ENCODE measurements around the gene DMD.

The DMD gene

GRCh38 chrX:32933548-32933947 lies 277.8 kb downstream of the DMD start:
- H3K4me1 ChIP-seq (ENCODE audit: control extremely low read depth in 1 of 4, control insufficient read depth in 4 of 4, insufficient read depth in 4 of 4, low read length in 3 of 4) = no peaks in the 10 kb centered on the region
- WGBS (ENCODE audit: insufficient coverage) = 81% methylated on average over 4 of the region's 5 CpGs
- H3K27me3 ChIP-seq (replicated peaks in 2 of 5; ENCODE audit: control insufficient read depth in 4 of 5, insufficient read depth in 5 of 5, low read length in 4 of 5) = no peaks in the 10 kb centered on the region
- DNase-seq = no peak
- ChIA-PET CTCF (no interaction called here), POLR2A (no interaction called here)
- no peak overlapping the region for H3K4me3 ChIP-seq (ENCODE audit: control insufficient read depth in 1 of 7, extremely low read depth in 1 of 7, insufficient read depth in 4 of 7, low read depth in 2 of 7, low read length in 6 of 7)
- H3K27ac ChIP-seq (ENCODE audit: insufficient read depth in 1 of 2, low read depth in 1 of 2, low read length in 2 of 2, poor library complexity in 1 of 2, severe bottlenecking in 2 of 2) = no peak overlapping the region
- no peaks in the 10 kb centered on the region for H3K9me3 ChIP-seq (ENCODE audit: control extremely low read depth in 1 of 5, control insufficient read depth in 4 of 5, insufficient read depth in 2 of 5, low read depth in 1 of 5, low read length in 4 of 5)
- no peaks in the 10 kb centered on the region for H3K36me3 ChIP-seq (ENCODE audit: control insufficient read depth in 4 of 4, insufficient read depth in 4 of 4, low read length in 3 of 4)

- no peaks in the 10 kb centered on the region for H3K4me1 ChIP-seq (ENCODE audit: control extremely low read depth in 1 of 4, control insufficient read depth in 4 of 4, insufficient read depth in 4 of 4, low read length in 3 of 4)
- 96% methylated on average over 3 of the region's 4 CpGs for WGBS (ENCODE audit: insufficient coverage)
- POLR2A ChIA-PET = no interaction called here
- H3K36me3 ChIP-seq (ENCODE audit: control insufficient read depth in 4 of 4, insufficient read depth in 4 of 4, low read length in 3 of 4) = no peaks in the 10 kb centered on the region
- H3K9me3 ChIP-seq (ENCODE audit: control extremely low read depth in 1 of 5, control insufficient read depth in 4 of 5, insufficient read depth in 2 of 5, low read depth in 1 of 5, low read length in 4 of 5) = no peaks in the 10 kb centered on the region
- no peak for DNase-seq
- H3K27me3 ChIP-seq (replicated peaks in 2 of 5; ENCODE audit: control insufficient read depth in 4 of 5, insufficient read depth in 5 of 5, low read length in 4 of 5) = no peaks in the 10 kb centered on the region
- CTCF ChIA-PET = no interaction called here
- H3K4me3 ChIP-seq (ENCODE audit: control insufficient read depth in 1 of 7, extremely low read depth in 1 of 7, insufficient read depth in 4 of 7, low read depth in 2 of 7, low read length in 6 of 7) = no peak overlapping the region
- H3K27ac ChIP-seq (ENCODE audit: insufficient read depth in 1 of 2, low read depth in 1 of 2, low read length in 2 of 2, poor library complexity in 1 of 2, severe bottlenecking in 2 of 2) = no peak overlapping the region
These were observed 282.3 kb downstream of the DMD start for GRCh38 chrX:32929040-32929439.

- Histone ChIP-seq H3K27ac (ENCODE audit: insufficient read depth in 1 of 2, low read depth in 1 of 2, low read length in 2 of 2, poor library complexity in 1 of 2, severe bottlenecking in 2 of 2) (no peak overlapping the region), H3K27me3 (replicated peaks in 2 of 5; ENCODE audit: control insufficient read depth in 4 of 5, insufficient read depth in 5 of 5, low read length in 4 of 5) (no peaks in the 10 kb centered on the region), H3K36me3 (ENCODE audit: control insufficient read depth in 4 of 4, insufficient read depth in 4 of 4, low read length in 3 of 4) (no peaks in the 10 kb centered on the region), H3K4me1 (ENCODE audit: control extremely low read depth in 1 of 4, control insufficient read depth in 4 of 4, insufficient read depth in 4 of 4, low read length in 3 of 4) (no peaks in the 10 kb centered on the region), H3K4me3 (ENCODE audit: control insufficient read depth in 1 of 7, extremely low read depth in 1 of 7, insufficient read depth in 4 of 7, low read depth in 2 of 7, low read length in 6 of 7) (no peak overlapping the region), H3K9me3 (ENCODE audit: control extremely low read depth in 1 of 5, control insufficient read depth in 4 of 5, insufficient read depth in 2 of 5, low read depth in 1 of 5, low read length in 4 of 5) (no peaks in the 10 kb centered on the region)
- CTCF ChIA-PET = no interaction called here
- POLR2A ChIA-PET = no interaction called here
- 78% methylated on average over 1 of the region's 3 CpGs for WGBS (ENCODE audit: insufficient coverage)
- DNase-seq = no peak
These were observed 315.3 kb downstream of the DMD start for GRCh38 chrX:32896088-32896487.

- no peak overlapping the region for H3K27ac ChIP-seq (ENCODE audit: insufficient read depth in 1 of 2, low read depth in 1 of 2, low read length in 2 of 2, poor library complexity in 1 of 2, severe bottlenecking in 2 of 2)
- no peaks in the 10 kb centered on the region for H3K4me1 ChIP-seq (ENCODE audit: control extremely low read depth in 1 of 4, control insufficient read depth in 4 of 4, insufficient read depth in 4 of 4, low read length in 3 of 4)
- H3K9me3 ChIP-seq (ENCODE audit: control extremely low read depth in 1 of 5, control insufficient read depth in 4 of 5, insufficient read depth in 2 of 5, low read depth in 1 of 5, low read length in 4 of 5) = no peaks in the 10 kb centered on the region
- ChIA-PET CTCF (no interaction called here), POLR2A (no interaction called here)
- H3K36me3 ChIP-seq (ENCODE audit: control insufficient read depth in 4 of 4, insufficient read depth in 4 of 4, low read length in 3 of 4) = no peaks in the 10 kb centered on the region
- no peaks in the 10 kb centered on the region for H3K27me3 ChIP-seq (replicated peaks in 2 of 5; ENCODE audit: control insufficient read depth in 4 of 5, insufficient read depth in 5 of 5, low read length in 4 of 5)
- no peak for DNase-seq
- WGBS (ENCODE audit: insufficient coverage) = 86% methylated on average over 5 of the region's 7 CpGs
- no peak overlapping the region for H3K4me3 ChIP-seq (ENCODE audit: control insufficient read depth in 1 of 7, extremely low read depth in 1 of 7, insufficient read depth in 4 of 7, low read depth in 2 of 7, low read length in 6 of 7)
These were observed 316.7 kb downstream of the DMD start for GRCh38 chrX:32894679-32895078.

- H3K27ac ChIP-seq (ENCODE audit: insufficient read depth in 1 of 2, low read depth in 1 of 2, low read length in 2 of 2, poor library complexity in 1 of 2, severe bottlenecking in 2 of 2) = no peak overlapping the region
- WGBS (ENCODE audit: insufficient coverage) = 88% methylated on average over 4 of the region's 5 CpGs
- no peaks in the 10 kb centered on the region for H3K36me3 ChIP-seq (ENCODE audit: control insufficient read depth in 4 of 4, insufficient read depth in 4 of 4, low read length in 3 of 4)
- CTCF ChIA-PET = no interaction called here
- H3K4me3 ChIP-seq (ENCODE audit: control insufficient read depth in 1 of 7, extremely low read depth in 1 of 7, insufficient read depth in 4 of 7, low read depth in 2 of 7, low read length in 6 of 7) = no peak overlapping the region
- POLR2A ChIA-PET = no interaction called here
- H3K27me3 ChIP-seq (replicated peaks in 2 of 5; ENCODE audit: control insufficient read depth in 4 of 5, insufficient read depth in 5 of 5, low read length in 4 of 5) = no peaks in the 10 kb centered on the region
- H3K4me1 ChIP-seq (ENCODE audit: control extremely low read depth in 1 of 4, control insufficient read depth in 4 of 4, insufficient read depth in 4 of 4, low read length in 3 of 4) = no peaks in the 10 kb centered on the region
- H3K9me3 ChIP-seq (ENCODE audit: control extremely low read depth in 1 of 5, control insufficient read depth in 4 of 5, insufficient read depth in 2 of 5, low read depth in 1 of 5, low read length in 4 of 5) = no peaks in the 10 kb centered on the region
- no peak for DNase-seq
These were observed 317.6 kb downstream of the DMD start for GRCh38 chrX:32893751-32894150.

- DNase-seq = no peak
- H3K4me1 ChIP-seq (ENCODE audit: control extremely low read depth in 1 of 4, control insufficient read depth in 4 of 4, insufficient read depth in 4 of 4, low read length in 3 of 4) = no peaks in the 10 kb centered on the region
- WGBS (ENCODE audit: insufficient coverage) = 86% methylated on average over 3 of the region's 3 CpGs
These were observed 333.8 kb downstream of the DMD start for GRCh38 chrX:32877592-32877991.

GRCh38 chrX:32874839-32875238 lies 336.5 kb downstream of the DMD start:
- DNase-seq = no peak

More at GRCh38 chrX:32877592-32877991, 333.8 kb downstream of the DMD start:
- Histone ChIP-seq H3K27me3 (replicated peaks in 2 of 5; ENCODE audit: control insufficient read depth in 4 of 5, insufficient read depth in 5 of 5, low read length in 4 of 5) (peaks cover 0 to 2% (median 0%) of the 10 kb centered on the region in 5 experiments), H3K36me3 (ENCODE audit: control insufficient read depth in 4 of 4, insufficient read depth in 4 of 4, low read length in 3 of 4) (no peaks in the 10 kb centered on the region), H3K27ac (ENCODE audit: insufficient read depth in 1 of 2, low read depth in 1 of 2, low read length in 2 of 2, poor library complexity in 1 of 2, severe bottlenecking in 2 of 2) (no peak overlapping the region), H3K9me3 (ENCODE audit: control extremely low read depth in 1 of 5, control insufficient read depth in 4 of 5, insufficient read depth in 2 of 5, low read depth in 1 of 5, low read length in 4 of 5) (no peaks in the 10 kb centered on the region), H3K4me3 (ENCODE audit: control insufficient read depth in 1 of 7, extremely low read depth in 1 of 7, insufficient read depth in 4 of 7, low read depth in 2 of 7, low read length in 6 of 7) (no peak overlapping the region)
- ChIA-PET POLR2A (no interaction called here), CTCF (no interaction called here)

More at GRCh38 chrX:32874839-32875238, 336.5 kb downstream of the DMD start:
- CTCF ChIA-PET = no interaction called here
- no peaks in the 10 kb centered on the region for H3K9me3 ChIP-seq (ENCODE audit: control extremely low read depth in 1 of 5, control insufficient read depth in 4 of 5, insufficient read depth in 2 of 5, low read depth in 1 of 5, low read length in 4 of 5)
- POLR2A ChIA-PET = no interaction called here
- H3K36me3 ChIP-seq (ENCODE audit: control insufficient read depth in 4 of 4, insufficient read depth in 4 of 4, low read length in 3 of 4) = no peaks in the 10 kb centered on the region
- no peak overlapping the region for H3K4me3 ChIP-seq (ENCODE audit: control insufficient read depth in 1 of 7, extremely low read depth in 1 of 7, insufficient read depth in 4 of 7, low read depth in 2 of 7, low read length in 6 of 7)
- no peaks in the 10 kb centered on the region for H3K4me1 ChIP-seq (ENCODE audit: control extremely low read depth in 1 of 4, control insufficient read depth in 4 of 4, insufficient read depth in 4 of 4, low read length in 3 of 4)
- no peak overlapping the region for H3K27ac ChIP-seq (ENCODE audit: insufficient read depth in 1 of 2, low read depth in 1 of 2, low read length in 2 of 2, poor library complexity in 1 of 2, severe bottlenecking in 2 of 2)
- 100% methylated on average over 3 of the region's 4 CpGs for WGBS (ENCODE audit: insufficient coverage)
- no peaks in the 10 kb centered on the region for H3K27me3 ChIP-seq (replicated peaks in 2 of 5; ENCODE audit: control insufficient read depth in 4 of 5, insufficient read depth in 5 of 5, low read length in 4 of 5)
